Right cardiac atrium (tissue), 5 donors: Measurements from ENCODE around the gene ZBTB8B. TPM values are rescaled to one million over a fixed set of nuclear protein-coding genes. Genes with fewer than 3 reads are reported as not detected.

ENCODE experiments used
- ATAC-seq, 2 donors: fragments of 200-7000 bp; cut with Tn5 transposase; one replicate each; pipeline versions ENCODE4 v1.8.0 to v1.9.1; 2020; ENCODE audit warnings: moderate library complexity in 2 of 2, mild to moderate bottlenecking in 1 of 2
- DNase-seq, 3 donors: peaks; one replicate each; pipeline ENCODE4 v3.0.0-alpha.2; 2020
- H3K27ac ChIP-seq: one replicate; pipeline ENCODE4 v1.5.1; 2013; ENCODE audit warnings: mild to moderate bottlenecking, low read length, control low read depth, moderate library complexity
- H3K27me3 ChIP-seq: one replicate; pipeline ENCODE4 v1.6.1; 2013; ENCODE audit not compliant: control insufficient read depth, insufficient read depth
- H3K4me1 ChIP-seq: one replicate; pipeline ENCODE4 v1.6.1; 2013; ENCODE audit warnings: low read length; ENCODE audit not compliant: control insufficient read depth, insufficient read depth
- H3K4me3 ChIP-seq: one replicate; pipeline ENCODE4 v1.5.1; 2013; ENCODE audit warnings: low read length, control low read depth
- H3K9me3 ChIP-seq: one replicate; pipeline ENCODE4 v1.6.1; 2013; ENCODE audit warnings: low read length; ENCODE audit not compliant: control insufficient read depth
- WGBS: extraction: QIAGEN DNeasy Blood & Tissue Kit; methylation state at CpG from one replicate; pipeline ENCODE4 v1.1.7; 2013; 5-methylcytosine and 5-hydroxymethylcytosine counted together
- intact Hi-C, 4 donors: fragments of 100-400 bp; cut with DNase I; formaldehyde crosslinking; loops; one replicate each; pipeline versions ENCODE4 v1.11.0 to v1.14.0; 2022 to 2023
- polyA plus RNA-seq: library from polyadenylated mRNA; stranded (reverse); fragments of 200-250 nt; gene quantifications from one replicate; pipeline ENCODE4 v1.2.3, GENCODE V29; 2013
- total RNA-seq, 4 donors: library from RNA; stranded (reverse); fragmentation: NEBNext Ultra II Directional; extraction: Animal tissue kit (Norgen Biotek cat#: 25700); gene quantifications; one replicate each; pipeline ENCODE4 v1.2.1, GENCODE V29; 2021
- donor health status: healthy with polysubstance abuse.
- donor health status: DM: no; HTN: yes; CAD: no.
- donor health status: DM: no; HTN: no; CAD: no.
- donor health status: DM: no; HTN: yes; CAD: no; lungs with severe emphysema.
- donor health status: DM: yes; HTN: yes; CAD: no.

The ZBTB8B gene
- total and polyA plus RNA-seq, 5 donors, result 0.02 to 0.03 (median 0.03) TPM; not detected in 1

- Histone ChIP-seq H3K4me3 (no peak overlapping the region), H3K27me3 (no peaks in the 10 kb centered on the region), H3K4me1 (peaks cover 3% of the 10 kb centered on the region), H3K9me3 (no peaks in the 10 kb centered on the region), H3K27ac (no peak overlapping the region)
- intact Hi-C loops, result no loop called here
- no peak for DNase-seq
- no peak for ATAC-seq
- 88% methylated on average over 3 of the region's 3 CpGs for WGBS
Observed at GRCh38 chr1:32489774-32490454, 25.0 kb downstream of the ZBTB8B start.

- intact Hi-C loops, result no loop called here
- Histone ChIP-seq H3K4me3 (no peak overlapping the region), H3K27ac (no peak overlapping the region), H3K4me1 (peaks cover 3% of the 10 kb centered on the region), H3K27me3 (no peaks in the 10 kb centered on the region), H3K9me3 (no peaks in the 10 kb centered on the region)
- WGBS, result 95% methylated on average over 2 of the region's 2 CpGs
- DNase-seq, result no peak
- no peak for ATAC-seq
Observed at GRCh38 chr1:32491386-32491785, 26.5 kb downstream of the ZBTB8B start.

GRCh38 chr1:32494196-32494595, 29.3 kb downstream of the ZBTB8B start:
- 29% methylated on average over 1 of the region's 1 CpG for WGBS
- peaks cover 7% of the 10 kb centered on the region for H3K4me1 ChIP-seq
- DNase-seq (no peak), ATAC-seq (no peak)
- no peaks in the 10 kb centered on the region for H3K9me3 ChIP-seq
- H3K4me3 ChIP-seq, result no peak overlapping the region
- H3K27me3 ChIP-seq, result no peaks in the 10 kb centered on the region
- H3K27ac ChIP-seq, result no peak overlapping the region
- intact Hi-C loops, result no loop called here

GRCh38 chr1:32494711-32495337, 30.0 kb downstream of the ZBTB8B start:
- Histone ChIP-seq H3K4me1 (peaks cover 7% of the 10 kb centered on the region), H3K4me3 (no peak overlapping the region), H3K9me3 (no peaks in the 10 kb centered on the region), H3K27me3 (no peaks in the 10 kb centered on the region), H3K27ac (no peak overlapping the region)
- 75% methylated on average over 7 of the region's 7 CpGs for WGBS
- intact Hi-C loops, result no loop called here
- no peak for DNase-seq
- ATAC-seq, result no peak

GRCh38 chr1:32496127-32496526, 31.3 kb downstream of the ZBTB8B start:
- peaks cover 7% of the 10 kb centered on the region for H3K4me1 ChIP-seq
- WGBS, result 36% methylated on average over 5 of the region's 5 CpGs
- H3K27me3 ChIP-seq, result no peaks in the 10 kb centered on the region
- no peak overlapping the region for H3K27ac ChIP-seq
- H3K9me3 ChIP-seq, result no peaks in the 10 kb centered on the region
- intact Hi-C loops, result no loop called here
- ATAC-seq, result peak; percentile 48 to 54
- DNase-seq, result peak in 1 of 3 donors; percentile 55
- no peak overlapping the region for H3K4me3 ChIP-seq

- DNase-seq (no peak), ATAC-seq (no peak)
- H3K4me1 ChIP-seq, result peaks cover 7% of the 10 kb centered on the region
- no peaks in the 10 kb centered on the region for H3K27me3 ChIP-seq
- WGBS, result 97% methylated on average over 8 of the region's 8 CpGs
- H3K27ac ChIP-seq, result no peak overlapping the region
- intact Hi-C loops, result no loop called here
- no peaks in the 10 kb centered on the region for H3K9me3 ChIP-seq
- no peak overlapping the region for H3K4me3 ChIP-seq
Observed at GRCh38 chr1:32498751-32499150, 33.9 kb downstream of the ZBTB8B start.

- Histone ChIP-seq H3K9me3 (no peaks in the 10 kb centered on the region), H3K4me1 (peaks cover 4% of the 10 kb centered on the region), H3K4me3 (peak overlapping the region; percentile 67), H3K27ac (peak overlapping the region; percentile 94), H3K27me3 (no peaks in the 10 kb centered on the region)
- WGBS, result 1% methylated on average over 99 of the region's 99 CpGs
- peak; percentile 80 to 94 (median 91) for DNase-seq
- ATAC-seq, result peak; percentile 87 to 89
- intact Hi-C loops, result no loop called here
Observed at GRCh38 chr1:32500387-32501209, 35.7 kb downstream of the ZBTB8B start.

- Histone ChIP-seq H3K27ac (peak overlapping the region; percentile 94), H3K9me3 (no peaks in the 10 kb centered on the region), H3K27me3 (no peaks in the 10 kb centered on the region), H3K4me1 (peaks cover 4% of the 10 kb centered on the region), H3K4me3 (no peak overlapping the region)
- intact Hi-C loops, result no loop called here
- ATAC-seq (peak; percentile 73 to 82), DNase-seq (peak in 2 of 3 donors; percentile 42 to 81)
- WGBS, result 67% methylated on average over 9 of the region's 9 CpGs
Observed at GRCh38 chr1:32501865-32502264, 37.0 kb downstream of the ZBTB8B start.

- Histone ChIP-seq H3K9me3 (no peaks in the 10 kb centered on the region), H3K4me1 (no peaks in the 10 kb centered on the region), H3K27ac (peak overlapping the region; percentile 70), H3K27me3 (no peaks in the 10 kb centered on the region), H3K4me3 (no peak overlapping the region)
- 94% methylated on average over 7 of the region's 7 CpGs for WGBS
- ATAC-seq (no peak), DNase-seq (no peak)
- intact Hi-C loops, result no loop called here
Observed at GRCh38 chr1:32503153-32503552, 38.3 kb downstream of the ZBTB8B start.

GRCh38 chr1:32507021-32507420, 42.1 kb downstream of the ZBTB8B start:
- no peak overlapping the region for H3K4me3 ChIP-seq
- H3K27ac ChIP-seq, result no peak overlapping the region
- ATAC-seq (no peak), DNase-seq (no peak)
- H3K9me3 ChIP-seq, result no peaks in the 10 kb centered on the region
- intact Hi-C loops, result no loop called here
- WGBS, result 86% methylated on average over 4 of the region's 4 CpGs
- no peaks in the 10 kb centered on the region for H3K27me3 ChIP-seq
- no peaks in the 10 kb centered on the region for H3K4me1 ChIP-seq

GRCh38 chr1:32508761-32509160, 43.9 kb downstream of the ZBTB8B start:
- Histone ChIP-seq H3K4me3 (no peak overlapping the region), H3K27me3 (no peaks in the 10 kb centered on the region), H3K27ac (no peak overlapping the region), H3K4me1 (no peaks in the 10 kb centered on the region), H3K9me3 (no peaks in the 10 kb centered on the region)
- 80% methylated on average over 5 of the region's 5 CpGs for WGBS
- intact Hi-C loops, result no loop called here
- ATAC-seq (no peak), DNase-seq (no peak)
